ENCODE measurements around the gene B3GNT2.
"Not testable (repeated sequence)": the region's sequence is repeated elsewhere in the genome, so short reads cannot be mapped to it uniquely, and the experiment has no call there.

The B3GNT2 gene

GRCh38 chr2:62243983-62244382, 48.1 kb downstream of the B3GNT2 start:
- DNase-seq = no peak

- no peak for DNase-seq
Observed at GRCh38 chr2:62248226-62248625, 52.3 kb downstream of the B3GNT2 start.

GRCh38 chr2:62250239-62250638, 54.3 kb downstream of the B3GNT2 start:
- no peak for DNase-seq

- DNase-seq = no peak
Observed at GRCh38 chr2:62254424-62255266, 58.7 kb downstream of the B3GNT2 start.

GRCh38 chr2:62257466-62257865, 61.6 kb downstream of the B3GNT2 start:
- DNase-seq = no peak

- DNase-seq = no peak
Observed at GRCh38 chr2:62263076-62263715, 67.3 kb downstream of the B3GNT2 start.

GRCh38 chr2:62264186-62264585, 68.3 kb downstream of the B3GNT2 start:
- DNase-seq = no peak

GRCh38 chr2:62265106-62265505, 69.2 kb downstream of the B3GNT2 start:
- no peak for DNase-seq

- no peak for DNase-seq
Observed at GRCh38 chr2:62266433-62267038, 70.6 kb downstream of the B3GNT2 start.

- no peak for DNase-seq
Observed at GRCh38 chr2:62267696-62268095, 71.8 kb downstream of the B3GNT2 start.

GRCh38 chr2:62268681-62269188, 72.8 kb downstream of the B3GNT2 start:
- DNase-seq = not testable (repeated sequence)

GRCh38 chr2:62270728-62271127, 74.8 kb downstream of the B3GNT2 start:
- no peak for DNase-seq
